GM10266 (cell line): ENCODE data around the gene DYNC2H1.

Experiments
- DNase-seq: peaks from one replicate; pipeline ENCODE4 v3.0.0; 2012; ENCODE audit errors: extremely low spot score
- CTCF ChIP-seq: IDR thresholded peaks from 2 replicates; pipeline ENCODE4 v1.5.1; 2012; ENCODE audit warnings: mild to moderate bottlenecking, low read depth; ENCODE audit not compliant: control insufficient read depth, insufficient read depth; ENCODE audit errors: missing control alignments

Gene DYNC2H1

GRCh38 chr11:103520792-103521191 is 411.6 kb downstream of the DYNC2H1 start:
- no peak for DNase-seq
- TF ChIP-seq CTCF: no peak

- TF ChIP-seq CTCF: no peak
- no peak for DNase-seq
These were observed 415.8 kb downstream of the DYNC2H1 start for GRCh38 chr11:103525069-103525468.

- TF ChIP-seq CTCF: no peak
- no peak for DNase-seq
These were observed 418.8 kb downstream of the DYNC2H1 start for GRCh38 chr11:103528046-103528445.

- TF ChIP-seq CTCF: no peak
- DNase-seq: no peak
These were observed 419.4 kb downstream of the DYNC2H1 start for GRCh38 chr11:103528596-103528995.

GRCh38 chr11:103529181-103529684 is 420.0 kb downstream of the DYNC2H1 start:
- no peak for TF ChIP-seq CTCF
- DNase-seq: no peak
